ENCODE measurements around the gene ADAMTS17. TPM values are rescaled to one million over a fixed set of nuclear protein-coding genes. Genes with fewer than 3 reads are reported as not detected.

ADAMTS17 gene
- total RNA-seq, 1 experiment from 2014 or later, result 1.5 TPM

- TF ChIP-seq, protein P1, sequence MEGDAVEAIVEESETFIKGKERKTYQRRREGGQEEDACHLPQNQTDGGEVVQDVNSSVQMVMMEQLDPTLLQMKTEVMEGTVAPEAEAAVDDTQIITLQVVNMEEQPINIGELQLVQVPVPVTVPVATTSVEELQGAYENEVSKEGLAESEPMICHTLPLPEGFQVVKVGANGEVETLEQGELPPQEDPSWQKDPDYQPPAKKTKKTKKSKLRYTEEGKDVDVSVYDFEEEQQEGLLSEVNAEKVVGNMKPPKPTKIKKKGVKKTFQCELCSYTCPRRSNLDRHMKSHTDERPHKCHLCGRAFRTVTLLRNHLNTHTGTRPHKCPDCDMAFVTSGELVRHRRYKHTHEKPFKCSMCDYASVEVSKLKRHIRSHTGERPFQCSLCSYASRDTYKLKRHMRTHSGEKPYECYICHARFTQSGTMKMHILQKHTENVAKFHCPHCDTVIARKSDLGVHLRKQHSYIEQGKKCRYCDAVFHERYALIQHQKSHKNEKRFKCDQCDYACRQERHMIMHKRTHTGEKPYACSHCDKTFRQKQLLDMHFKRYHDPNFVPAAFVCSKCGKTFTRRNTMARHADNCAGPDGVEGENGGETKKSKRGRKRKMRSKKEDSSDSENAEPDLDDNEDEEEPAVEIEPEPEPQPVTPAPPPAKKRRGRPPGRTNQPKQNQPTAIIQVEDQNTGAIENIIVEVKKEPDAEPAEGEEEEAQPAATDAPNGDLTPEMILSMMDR (IDR thresholded peaks at IDR 0.05; ENCODE audit: insufficient read depth in 1 of 2, low read depth in 1 of 2, low read length in 1 of 2, severe bottlenecking in 1 of 2, unreplicated experiment in 1 of 2), result no peak
- Histone ChIP-seq H3K9me3 (no peaks in the 10 kb centered on the region; the same call in 1 of the 2 replicates), H3K27me3 (replicated peaks; ENCODE audit: control insufficient read depth, insufficient read depth, low read length) (no peaks in the 10 kb centered on the region), H3K4me1 (no peaks in the 10 kb centered on the region), H3K36me3 (ENCODE audit: control insufficient read depth, insufficient read depth, low read length) (no peaks in the 10 kb centered on the region), H3K4me3 (ENCODE audit: low read depth, low read length) (no peak overlapping the region)
- Mint-ChIP-seq H3K4me3 (ENCODE audit: unreplicated experiment) (no peak overlapping the region), H3K9me3 (ENCODE audit: unreplicated experiment) (peaks cover 9% of the 10 kb centered on the region), H3K36me3 (ENCODE audit: insufficient read depth, unreplicated experiment) (no peaks in the 10 kb centered on the region), H3K27me3 (ENCODE audit: insufficient read depth, unreplicated experiment) (no peaks in the 10 kb centered on the region), H3K4me1 (ENCODE audit: low read depth, unreplicated experiment) (peaks cover 9% of the 10 kb centered on the region), H3K27ac (ENCODE audit: unreplicated experiment) (no peak overlapping the region)
- intact Hi-C loops (cut with micrococcal nuclease; ENCODE audit: unreplicated experiment), result no loop called here
- CTCF ChIA-PET, result no interaction called here
- POLR2A ChIA-PET, result no interaction called here
- no TSS peak for BruUV-seq (replicated peaks)
- DNase-seq, result no peak
These were observed 247.7 kb downstream of the ADAMTS17 start for GRCh38 chr15:100094127-100094510.

DNA sequence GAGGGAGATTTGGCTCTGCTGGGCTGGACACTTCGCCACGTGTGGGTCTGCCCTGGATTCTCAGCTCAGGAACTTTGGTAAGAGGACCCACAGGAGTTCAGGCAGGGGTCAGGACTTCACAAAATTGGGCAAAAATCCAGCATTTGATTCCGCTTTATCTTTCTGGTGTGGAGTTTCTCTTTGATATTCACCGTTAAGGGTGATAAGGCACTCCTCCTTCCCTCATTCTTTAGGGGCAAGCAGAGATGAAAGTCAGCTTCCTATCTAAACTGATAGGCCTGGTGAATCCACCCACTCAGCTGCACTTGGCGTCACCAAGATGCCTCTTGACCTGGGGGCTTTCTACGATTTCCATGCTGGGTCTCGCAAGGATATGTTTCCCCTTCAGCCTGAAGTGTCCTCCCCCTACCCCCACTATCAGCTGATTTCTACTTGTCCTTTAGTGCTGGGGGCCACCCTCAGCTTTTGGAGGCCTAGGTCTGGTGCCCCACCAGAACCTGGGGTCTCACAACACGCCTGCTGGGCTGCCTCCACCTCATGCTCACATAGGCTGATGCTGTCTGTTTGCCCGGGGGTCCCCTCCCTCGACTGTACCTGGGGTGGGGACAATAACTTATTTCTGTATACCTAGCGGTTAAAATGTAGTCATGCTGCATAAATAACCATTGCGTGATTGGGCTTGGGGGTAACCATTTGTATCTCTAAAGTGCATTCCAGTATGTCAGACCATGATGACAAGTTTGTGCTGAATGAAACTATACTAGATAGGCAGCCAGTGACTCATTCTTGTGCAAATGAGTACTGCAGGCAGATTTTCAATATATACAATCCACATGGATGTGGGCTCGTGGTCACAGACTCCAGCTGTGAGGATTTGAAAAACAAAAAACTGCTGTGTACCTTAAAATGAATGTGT lies 248.3 kb downstream of the ADAMTS17 start:
- POLR2A ChIA-PET, result no interaction called here

GRCh38 chr15:100092034-100092433 lies 249.7 kb downstream of the ADAMTS17 start:
- no peaks in the 10 kb centered on the region for H3K27me3 Mint-ChIP-seq (ENCODE audit: insufficient read depth, unreplicated experiment)
- H3K27ac Mint-ChIP-seq (ENCODE audit: unreplicated experiment), result no peak overlapping the region
- POLR2A ChIA-PET, result no interaction called here
- DNase-seq, result no peak
- peaks cover 11% of the 10 kb centered on the region for H3K9me3 Mint-ChIP-seq (ENCODE audit: unreplicated experiment)
- Histone ChIP-seq H3K9me3 (no peaks in the 10 kb centered on the region; the same call in 1 of the 2 replicates), H3K4me3 (ENCODE audit: low read depth, low read length) (no peak overlapping the region), H3K27me3 (replicated peaks; ENCODE audit: control insufficient read depth, insufficient read depth, low read length) (no peaks in the 10 kb centered on the region), H3K4me1 (no peaks in the 10 kb centered on the region), H3K36me3 (ENCODE audit: control insufficient read depth, insufficient read depth, low read length) (no peaks in the 10 kb centered on the region)
- no peak overlapping the region for H3K4me3 Mint-ChIP-seq (ENCODE audit: unreplicated experiment)
- intact Hi-C loops (cut with micrococcal nuclease; ENCODE audit: unreplicated experiment), result no loop called here
- peaks cover 9% of the 10 kb centered on the region for H3K4me1 Mint-ChIP-seq (ENCODE audit: low read depth, unreplicated experiment)
- no peaks in the 10 kb centered on the region for H3K36me3 Mint-ChIP-seq (ENCODE audit: insufficient read depth, unreplicated experiment)
- no TSS peak for BruUV-seq (replicated peaks)
- CTCF ChIA-PET, result no interaction called here
- TF ChIP-seq, protein P1 (IDR thresholded peaks at IDR 0.05; ENCODE audit: insufficient read depth in 1 of 2, low read depth in 1 of 2, low read length in 1 of 2, severe bottlenecking in 1 of 2, unreplicated experiment in 1 of 2), result no peak

More for the DNA sequence above, 248.3 kb downstream of the ADAMTS17 start:
- TF ChIP-seq, protein P1 (IDR thresholded peaks at IDR 0.05; ENCODE audit: insufficient read depth in 1 of 2, low read depth in 1 of 2, low read length in 1 of 2, severe bottlenecking in 1 of 2, unreplicated experiment in 1 of 2), result no peak
- H3K4me1 Mint-ChIP-seq (ENCODE audit: low read depth, unreplicated experiment), result peaks cover 9% of the 10 kb centered on the region
- H3K9me3 Mint-ChIP-seq (ENCODE audit: unreplicated experiment), result peaks cover 9% of the 10 kb centered on the region
- no peak overlapping the region for H3K4me3 Mint-ChIP-seq (ENCODE audit: unreplicated experiment)
- Histone ChIP-seq H3K9me3 (no peaks in the 10 kb centered on the region; the same call in 1 of the 2 replicates), H3K36me3 (ENCODE audit: control insufficient read depth, insufficient read depth, low read length) (no peaks in the 10 kb centered on the region), H3K4me3 (ENCODE audit: low read depth, low read length) (no peak overlapping the region), H3K4me1 (no peaks in the 10 kb centered on the region), H3K27me3 (replicated peaks; ENCODE audit: control insufficient read depth, insufficient read depth, low read length) (no peaks in the 10 kb centered on the region)
- H3K27me3 Mint-ChIP-seq (ENCODE audit: insufficient read depth, unreplicated experiment), result no peaks in the 10 kb centered on the region
- intact Hi-C loops (cut with micrococcal nuclease; ENCODE audit: unreplicated experiment), result no loop called here
- DNase-seq, result no peak
- H3K27ac Mint-ChIP-seq (ENCODE audit: unreplicated experiment), result no peak overlapping the region
- no TSS peak for BruUV-seq (replicated peaks)
- H3K36me3 Mint-ChIP-seq (ENCODE audit: insufficient read depth, unreplicated experiment), result no peaks in the 10 kb centered on the region
- CTCF ChIA-PET, result no interaction called here
